ENCODE results near the gene INPP4A. TPM values are rescaled to one million over a fixed set of nuclear protein-coding genes. Genes with fewer than 3 reads are reported as not detected.

The INPP4A gene
- total RNA-seq, 1 donor from 2014 or later, result 32.7 TPM

DNA sequence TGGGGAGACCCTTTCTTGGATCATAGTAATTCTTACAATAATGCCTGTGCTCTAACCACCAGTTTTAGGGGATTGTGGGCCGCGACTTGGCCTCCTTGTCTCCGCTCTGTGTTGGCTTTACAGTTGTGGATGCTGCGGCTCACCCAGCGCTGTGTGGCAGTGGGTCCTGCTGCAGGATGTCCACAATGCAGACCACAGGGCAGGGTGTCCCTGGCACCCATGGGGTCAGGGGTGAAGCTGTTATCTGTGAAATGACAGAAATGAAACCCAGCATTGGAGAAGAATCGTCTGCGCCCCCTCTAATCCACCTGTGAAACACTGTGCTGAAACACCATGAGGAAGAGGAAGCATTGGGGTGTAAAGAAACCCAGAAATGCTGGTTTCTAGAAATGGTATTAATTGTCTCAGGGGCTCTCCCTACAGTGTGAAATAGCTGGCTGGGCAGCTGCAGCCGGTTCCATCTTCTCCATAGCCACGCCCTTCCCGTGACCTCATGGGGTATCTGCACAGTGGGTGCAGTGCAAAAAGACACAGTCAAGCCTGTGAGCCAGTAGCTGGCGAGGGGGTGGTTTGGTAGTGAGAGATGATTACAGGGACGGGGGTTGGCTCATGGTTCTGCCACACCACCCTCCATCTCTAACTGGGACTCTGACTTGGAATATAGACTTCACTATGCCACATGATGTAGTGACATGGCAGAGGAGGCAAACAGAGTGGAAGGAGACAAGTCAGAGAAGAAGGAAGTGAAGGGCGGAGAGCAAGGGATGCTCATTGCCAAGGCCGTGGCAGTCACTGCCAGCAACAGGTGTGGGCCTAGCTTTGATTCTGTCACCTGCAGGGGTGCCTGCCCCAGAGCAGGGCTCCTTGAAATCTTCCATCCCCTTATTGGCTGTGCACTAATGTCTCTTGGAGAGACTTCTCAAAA is 16.2 kb downstream of the INPP4A start:
- DNase-seq (ENCODE audit: low spot score), result no peak

DNA sequence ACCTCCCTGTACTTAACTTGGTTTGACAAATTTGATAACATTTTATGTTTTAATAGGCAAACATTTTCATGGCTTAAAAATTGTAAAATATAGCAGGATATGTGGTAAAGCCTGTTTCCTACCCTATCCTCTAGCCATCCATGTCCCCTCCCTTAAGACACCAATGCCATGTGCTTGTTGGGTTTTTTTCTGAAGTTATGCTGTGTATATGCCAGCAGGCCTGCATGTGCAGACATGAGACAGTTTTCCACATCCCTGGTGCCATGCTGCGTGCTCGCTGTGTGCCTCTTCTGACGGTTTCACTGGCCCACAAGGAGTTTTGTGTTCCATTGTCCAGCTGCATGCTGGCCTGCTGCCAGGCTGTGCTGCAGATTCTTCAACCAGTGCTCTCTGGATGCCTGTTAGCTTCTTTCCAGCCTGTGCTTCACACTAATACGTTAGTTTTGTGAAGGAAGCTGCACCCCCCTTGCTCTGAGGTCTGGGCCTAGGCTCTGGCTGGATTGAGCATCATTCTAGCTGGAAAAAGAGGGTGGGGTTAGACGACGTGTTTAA is 16.9 kb downstream of the INPP4A start:
- no peak for DNase-seq (ENCODE audit: low spot score)

DNA sequence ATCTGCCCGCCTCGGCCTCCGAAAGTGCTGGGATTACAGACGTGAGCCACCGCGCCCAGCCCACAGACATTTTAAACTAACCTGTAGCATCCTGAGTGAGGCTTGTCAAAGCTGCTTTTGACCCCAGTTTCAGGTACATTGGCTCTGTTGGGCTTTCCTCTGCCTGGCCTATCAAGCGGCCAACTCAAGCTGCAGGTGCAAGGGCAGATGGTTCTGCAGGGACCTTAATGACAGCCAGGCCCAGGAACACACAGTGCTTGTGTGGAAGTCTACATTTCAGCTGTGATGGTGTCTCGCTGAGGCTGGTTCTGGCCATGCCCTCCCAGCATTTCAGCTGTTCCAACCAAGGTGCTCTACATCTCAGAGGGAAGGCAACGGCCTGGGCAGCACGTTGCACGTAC is 18.4 kb downstream of the INPP4A start:
- DNase-seq (ENCODE audit: low spot score), result no peak

DNA sequence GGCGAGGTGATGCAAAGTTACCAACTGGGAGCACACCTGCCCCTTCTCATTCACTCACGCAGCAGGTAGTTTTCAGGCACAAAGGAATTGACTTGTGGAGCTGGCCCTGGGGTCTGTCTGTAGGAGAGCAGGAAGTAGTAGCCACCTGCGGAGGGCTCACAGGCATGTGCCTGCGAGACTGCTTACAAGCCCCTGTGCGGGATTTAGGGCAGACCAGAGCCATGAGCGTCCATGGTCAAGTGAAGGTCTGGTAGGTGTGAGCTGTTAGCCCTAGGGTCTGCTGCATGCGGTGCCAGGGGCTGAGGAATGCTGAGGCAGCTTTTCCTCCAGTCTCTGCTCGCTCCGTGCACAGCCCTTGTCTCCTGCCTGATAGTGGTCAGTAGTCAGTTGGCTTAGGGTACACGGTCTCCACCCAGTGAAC is 18.9 kb downstream of the INPP4A start:
- no peak for DNase-seq (ENCODE audit: low spot score)

DNA sequence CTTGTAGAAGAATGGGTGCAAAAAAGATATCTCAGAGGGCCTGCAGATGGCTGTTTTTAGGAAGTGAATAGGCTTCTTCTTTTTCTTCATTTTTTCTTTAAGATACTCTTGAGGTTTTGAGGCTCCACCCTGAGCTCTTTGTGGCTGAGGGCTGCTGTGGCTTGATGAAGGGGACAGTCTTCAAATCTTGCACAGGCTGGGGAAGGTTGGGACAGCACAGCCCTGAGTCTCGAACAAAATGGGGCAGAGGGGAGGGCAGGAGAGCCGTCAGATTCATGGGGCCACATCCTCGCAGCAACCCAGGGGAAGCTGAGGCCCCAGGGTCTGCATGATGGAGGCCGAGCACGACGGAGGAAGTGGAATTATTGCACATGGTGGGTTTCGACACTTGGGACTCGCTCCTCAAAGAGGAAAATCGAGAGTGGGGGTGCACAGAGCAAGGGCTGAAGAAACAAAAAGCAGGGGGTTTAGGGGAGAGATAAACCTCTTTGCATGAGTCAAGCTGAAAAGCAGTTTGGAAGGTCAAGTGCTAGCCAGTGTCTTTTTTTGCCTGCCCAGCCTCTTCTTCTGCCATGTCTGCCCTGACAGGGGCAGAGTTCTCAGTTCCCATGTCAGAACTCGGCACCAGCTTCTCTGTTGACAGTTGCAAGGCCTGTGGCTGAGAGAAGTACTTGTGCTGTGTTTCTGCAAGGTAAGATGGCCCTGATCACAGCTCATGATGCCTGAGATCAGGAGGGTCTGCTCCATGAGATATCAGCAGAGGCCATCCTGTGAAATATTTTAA is 19.5 kb downstream of the INPP4A start:
- no peak for DNase-seq (ENCODE audit: low spot score)

DNA sequence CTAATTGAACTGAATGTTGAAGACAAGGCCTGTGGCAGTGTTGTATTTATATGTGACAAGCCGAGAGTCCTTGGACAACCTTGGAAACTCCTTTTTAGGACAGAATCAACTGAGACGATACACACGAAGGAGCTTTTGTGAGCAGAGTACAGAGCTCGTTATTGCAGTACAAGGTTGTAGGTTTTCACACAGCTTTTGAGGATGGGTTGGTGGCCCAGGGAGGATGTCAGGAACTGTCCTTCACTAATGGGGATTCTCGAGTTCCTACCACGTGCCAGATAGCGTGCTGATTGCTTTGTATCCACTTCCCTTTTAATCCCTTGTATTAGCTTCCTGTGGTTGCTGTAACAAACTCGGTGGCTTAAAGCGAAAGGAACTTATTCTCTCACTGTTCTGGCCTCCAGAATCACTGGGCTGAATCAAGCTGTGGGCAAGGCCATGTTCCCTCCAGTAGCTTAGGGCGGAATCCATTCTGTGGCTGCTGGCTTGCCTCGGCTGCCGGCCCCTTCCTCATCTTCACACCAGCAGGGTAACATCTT is 20.2 kb downstream of the INPP4A start:
- no peak for DNase-seq (ENCODE audit: low spot score)

DNA sequence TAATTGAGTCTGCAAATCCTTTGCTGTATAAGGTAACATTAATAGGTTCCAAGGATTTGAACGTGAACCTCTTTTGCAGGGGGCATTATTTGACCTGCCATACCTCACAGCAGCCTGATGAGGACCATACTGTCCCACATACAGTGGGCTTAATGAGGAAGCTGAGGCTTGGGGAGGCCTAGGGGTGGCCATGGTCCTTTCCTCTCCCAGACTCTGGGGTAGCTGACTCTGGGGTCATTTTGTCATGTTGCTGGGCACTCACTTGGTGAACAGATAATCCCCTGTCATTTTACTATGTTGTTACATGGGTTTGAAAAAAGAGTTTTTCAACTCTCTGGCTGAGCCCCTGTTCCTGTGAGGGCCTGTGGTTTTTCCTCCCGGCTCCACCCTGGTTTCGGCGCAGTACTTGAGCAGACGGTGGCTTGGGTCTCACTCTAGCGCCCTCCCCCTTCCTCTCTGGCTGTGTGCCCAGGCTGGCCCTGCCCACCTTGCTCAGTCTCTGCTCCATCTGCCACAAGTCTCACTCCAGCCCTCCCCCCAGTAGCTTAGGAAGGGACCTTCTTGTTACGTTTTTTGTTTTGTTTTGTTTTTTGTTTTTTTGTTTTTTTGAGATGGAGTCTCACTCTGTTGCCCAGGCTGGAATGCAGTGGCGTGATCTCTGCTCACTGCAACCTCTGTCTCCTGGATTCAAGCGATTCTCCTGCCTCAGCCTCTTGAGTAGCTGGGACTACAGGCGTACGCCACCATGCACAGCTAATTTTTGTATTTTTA is 21.0 kb downstream of the INPP4A start:
- peak; percentile 52 for DNase-seq (ENCODE audit: low spot score)

DNA sequence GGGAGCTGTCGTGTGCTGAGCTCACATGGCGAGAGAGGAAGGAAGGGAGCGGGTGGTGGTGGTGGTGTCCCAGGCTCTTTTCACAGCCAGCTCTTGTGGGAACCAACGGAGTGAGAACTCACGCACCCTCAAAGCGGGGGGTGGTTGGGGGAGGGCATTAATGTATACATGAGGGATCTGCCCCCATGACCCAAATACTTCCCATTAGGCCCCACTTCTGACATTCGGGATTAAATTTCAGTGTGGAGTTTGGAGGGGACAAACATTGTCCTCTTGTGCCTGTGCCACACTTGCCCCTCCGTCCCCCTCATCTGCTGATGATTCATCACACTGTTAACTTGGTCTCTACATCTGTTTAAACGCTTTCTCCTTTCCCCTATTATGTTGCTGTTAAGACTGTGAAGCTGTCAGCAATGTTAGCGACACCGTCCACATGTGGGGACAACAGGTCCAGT is 22.5 kb downstream of the INPP4A start:
- DNase-seq (ENCODE audit: low spot score), result no peak

DNA sequence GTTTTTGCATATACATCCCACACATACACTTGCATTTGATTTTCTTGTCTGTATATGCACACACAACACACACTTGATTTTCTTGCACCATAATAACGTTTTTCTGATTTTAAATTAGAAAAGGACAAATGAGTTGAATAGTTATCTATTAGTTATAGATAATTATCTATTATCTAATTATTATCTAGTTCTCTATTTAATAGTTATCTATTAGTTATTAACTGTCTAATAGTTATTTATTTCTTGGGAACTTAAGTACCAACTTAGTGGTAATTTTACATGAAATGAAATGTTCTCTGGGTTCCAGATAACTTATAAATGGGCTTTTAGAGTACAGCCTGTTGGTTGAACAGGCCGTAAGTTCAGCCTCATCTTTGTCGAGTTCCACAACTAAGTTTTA is 23.0 kb downstream of the INPP4A start:
- no peak for DNase-seq (ENCODE audit: low spot score)

DNA sequence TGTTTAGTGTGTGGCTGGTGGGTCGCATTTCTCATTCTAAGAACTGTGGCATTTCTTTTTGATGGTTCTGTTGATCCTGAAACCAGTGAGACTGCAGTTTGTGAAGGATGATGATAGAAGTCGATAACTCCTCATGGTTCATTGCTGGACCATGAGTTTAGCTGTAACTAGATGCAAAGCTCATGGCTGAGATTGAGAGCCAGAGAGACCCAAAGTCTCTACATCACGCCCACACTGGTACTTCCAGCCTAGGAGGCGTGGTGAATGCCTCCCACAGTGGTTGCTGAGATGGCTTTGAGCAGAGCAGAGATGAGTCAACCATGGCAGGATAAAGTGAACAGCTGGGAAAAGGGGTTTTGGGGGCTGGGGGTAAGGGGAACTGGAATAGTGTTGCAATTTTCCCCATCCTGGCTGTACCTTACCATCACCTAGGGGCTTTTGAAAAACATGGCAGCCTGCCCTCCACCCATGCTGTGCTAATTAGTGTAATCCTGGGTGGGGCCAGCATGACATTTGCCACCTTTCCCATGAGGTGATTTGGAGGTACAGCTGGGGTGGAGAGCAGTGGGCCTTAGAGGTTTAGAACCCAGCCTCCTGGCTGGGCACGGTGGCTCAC is 24.1 kb downstream of the INPP4A start:
- DNase-seq (ENCODE audit: low spot score), result no peak

DNA sequence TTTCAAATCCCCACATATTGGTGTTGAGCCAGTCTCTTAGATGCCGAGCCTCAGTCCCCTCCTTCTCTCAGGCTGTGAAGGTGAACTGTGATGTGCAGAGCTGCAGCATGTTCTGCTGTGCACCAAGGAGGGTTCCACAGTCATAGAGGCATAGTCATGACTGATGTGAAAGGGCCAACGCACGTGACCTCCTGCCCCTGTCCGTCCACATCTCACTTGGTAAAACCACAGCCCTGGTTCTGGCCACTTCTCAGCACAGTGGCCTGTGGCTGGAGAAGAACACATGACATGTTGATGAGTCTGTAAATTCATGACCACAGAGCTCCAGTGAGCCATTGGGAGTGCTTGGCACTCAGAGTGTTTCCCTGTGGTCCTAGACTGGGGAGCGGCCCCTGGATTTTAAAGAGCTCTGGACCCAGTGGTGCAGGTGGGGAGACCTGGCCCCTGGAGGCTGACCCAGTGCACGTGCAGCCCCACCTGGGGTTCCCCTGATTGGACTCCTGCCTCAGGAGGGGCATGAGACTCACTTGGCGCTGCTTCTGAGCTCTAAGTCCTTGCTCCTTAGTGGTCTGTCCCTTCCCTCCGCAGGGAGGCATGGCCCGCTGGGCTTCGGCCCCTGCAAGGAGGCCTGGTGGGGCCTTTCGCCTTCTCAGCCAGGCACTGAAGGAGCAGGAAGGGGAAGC is 25.3 kb downstream of the INPP4A start:
- DNase-seq (ENCODE audit: low spot score), result no peak

DNA sequence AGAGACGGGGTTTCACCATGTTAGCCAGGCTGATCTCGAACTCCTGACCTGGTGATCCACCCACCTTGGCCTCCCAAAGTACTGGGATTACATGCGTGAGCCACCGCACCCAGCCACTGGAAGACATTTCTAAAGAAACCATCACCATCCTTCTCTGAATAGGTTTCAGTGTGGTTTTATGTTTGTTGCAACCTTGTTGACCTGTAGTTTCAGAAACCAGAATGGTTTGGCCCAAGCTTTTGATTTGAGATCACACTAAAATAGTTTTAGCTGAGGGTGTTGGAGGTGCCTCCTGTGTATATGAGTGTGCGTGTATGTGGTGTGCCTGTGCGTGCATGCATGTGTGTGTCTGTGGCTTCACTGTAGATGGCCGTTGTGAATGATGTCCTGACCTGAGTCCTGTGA is 26.2 kb downstream of the INPP4A start:
- no peak for DNase-seq (ENCODE audit: low spot score)

DNA sequence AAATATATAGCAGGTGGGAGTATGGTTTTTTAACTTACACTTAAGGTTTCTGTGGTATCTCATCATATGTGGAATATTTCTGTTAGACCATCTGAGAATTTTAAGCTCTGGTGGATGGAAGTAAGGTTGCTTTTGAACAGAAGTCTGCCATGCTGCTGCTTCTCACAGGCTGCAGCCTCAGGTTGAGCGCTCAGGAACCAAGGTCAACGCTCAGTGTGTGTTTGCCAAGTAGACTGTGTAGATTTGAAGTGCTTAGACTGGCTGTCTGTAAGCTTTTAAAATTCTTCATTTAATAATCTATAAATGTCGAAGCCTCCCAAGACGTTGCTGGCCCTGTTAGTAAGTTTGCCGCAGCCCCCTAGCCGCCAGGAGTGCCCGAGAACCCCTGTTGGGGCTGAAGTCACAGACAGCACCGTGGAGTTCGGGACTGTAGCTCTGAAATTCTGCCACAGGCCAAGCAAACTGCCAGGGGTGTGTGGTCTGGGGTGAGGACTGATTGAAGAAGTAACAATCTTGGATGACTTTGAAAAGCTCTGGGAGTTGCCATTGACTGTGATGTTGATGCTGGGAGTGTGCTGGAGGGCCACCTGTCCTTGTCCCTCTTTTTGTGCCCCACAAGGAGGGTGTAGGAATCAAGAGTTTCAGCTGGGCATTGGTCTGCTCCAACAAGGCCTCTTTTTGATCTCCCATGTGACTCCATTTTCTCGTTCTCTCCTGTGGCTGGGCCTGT is 26.9 kb downstream of the INPP4A start:
- DNase-seq (ENCODE audit: low spot score), result no peak

DNA sequence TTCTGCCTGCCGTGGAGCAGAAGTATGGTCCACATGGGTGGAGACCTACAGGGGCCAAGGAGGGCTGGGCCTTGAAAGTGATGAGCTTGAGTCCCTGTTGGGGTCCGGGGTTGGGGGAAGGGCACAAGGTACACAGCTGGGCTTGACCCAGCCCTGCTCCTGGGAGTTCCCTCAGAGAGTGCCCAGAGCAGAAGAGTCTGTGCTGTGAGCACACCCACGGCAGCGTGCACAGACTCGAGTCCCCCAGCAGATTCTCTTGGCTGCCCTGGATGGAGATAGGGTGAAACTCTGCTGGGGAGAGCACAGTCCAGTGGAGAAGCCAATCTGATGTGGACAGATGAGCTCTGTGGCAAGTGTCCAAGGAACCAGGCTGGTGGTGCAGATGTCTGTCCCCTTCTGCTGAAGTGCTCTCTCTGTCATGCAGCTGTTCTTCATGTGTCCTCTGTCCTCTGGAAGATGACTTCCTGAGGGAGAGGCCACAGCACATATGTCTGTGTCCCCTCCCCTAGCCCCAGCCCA is 27.5 kb downstream of the INPP4A start:
- no peak for DNase-seq (ENCODE audit: low spot score)

DNA sequence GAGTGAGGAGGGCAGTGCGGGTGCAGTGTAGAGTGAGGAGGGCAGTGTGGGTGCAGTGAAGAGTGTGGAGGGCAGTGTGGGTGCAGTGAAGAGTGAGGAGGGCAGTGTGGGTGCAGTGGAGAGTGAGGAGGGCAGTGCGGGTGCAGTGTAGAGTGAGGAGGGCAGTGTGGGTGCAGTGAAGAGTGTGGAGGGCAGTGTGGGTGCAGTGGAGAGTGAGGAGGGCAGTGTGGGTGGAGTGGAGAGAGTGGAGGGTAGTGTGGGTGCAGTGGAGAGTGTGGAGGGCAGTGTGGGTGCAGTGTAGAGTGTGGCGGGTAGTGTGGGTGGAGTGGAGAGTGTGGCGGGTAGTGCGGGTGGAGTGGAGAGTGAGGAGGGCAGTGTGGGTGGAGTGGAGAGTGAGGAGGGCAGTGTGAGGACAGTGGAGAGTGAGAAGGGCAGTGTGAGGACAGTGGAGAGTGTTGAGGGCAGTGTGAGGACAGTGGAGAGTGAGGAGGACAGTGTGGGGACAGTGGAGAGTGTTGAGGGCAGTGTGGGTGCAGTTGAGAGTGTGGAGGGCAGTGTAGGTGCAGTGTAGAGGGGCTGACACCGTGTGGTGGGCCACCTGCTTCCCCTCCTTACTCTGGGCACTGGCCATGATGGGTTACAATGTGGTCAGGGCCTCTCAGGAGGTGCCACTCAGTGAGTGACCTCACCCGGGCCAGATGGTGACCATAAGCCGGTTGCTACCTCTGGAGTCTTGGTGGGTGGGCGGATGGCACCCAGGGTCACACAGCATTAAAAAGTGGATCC is 28.5 kb downstream of the INPP4A start:
- no peak for DNase-seq (ENCODE audit: low spot score)

DNA sequence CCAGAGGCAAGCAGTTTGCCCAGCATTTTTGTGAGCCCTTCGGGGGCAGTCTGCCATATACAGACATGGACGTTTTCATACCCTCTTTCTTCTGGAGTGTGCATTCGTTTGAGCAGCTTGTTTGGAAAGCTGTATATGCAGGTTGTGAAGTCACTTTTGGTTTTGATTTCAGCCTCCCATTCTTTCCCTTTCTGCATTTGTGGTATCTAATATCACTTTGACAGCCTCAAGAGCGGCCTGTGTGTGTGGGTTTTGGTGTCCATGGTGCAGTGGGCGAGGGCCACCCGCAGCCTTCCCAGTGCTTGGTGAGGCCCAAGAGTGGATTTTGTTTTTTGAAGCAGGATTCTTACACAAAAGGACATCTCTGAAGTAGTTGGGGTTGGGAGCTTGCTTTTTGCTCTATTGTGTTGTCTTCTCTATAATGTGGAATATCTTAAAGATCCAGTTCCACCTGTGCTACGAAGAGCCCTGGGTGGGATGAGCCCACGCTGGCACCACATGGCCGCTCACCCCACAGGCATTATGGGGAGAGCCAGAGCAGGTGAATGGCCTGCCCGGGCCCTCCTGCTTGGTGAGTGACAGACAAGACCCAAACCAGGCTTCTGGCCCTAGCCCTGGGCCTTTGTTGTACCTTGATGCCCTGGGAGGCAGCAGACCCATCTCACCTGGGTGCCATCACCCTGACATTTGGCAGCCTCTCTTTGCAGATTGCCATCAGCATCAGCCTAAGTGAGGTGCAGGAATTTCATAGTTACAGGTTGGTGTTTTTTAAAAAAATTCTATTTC is 29.5 kb downstream of the INPP4A start:
- DNase-seq (ENCODE audit: low spot score), result no peak

DNA sequence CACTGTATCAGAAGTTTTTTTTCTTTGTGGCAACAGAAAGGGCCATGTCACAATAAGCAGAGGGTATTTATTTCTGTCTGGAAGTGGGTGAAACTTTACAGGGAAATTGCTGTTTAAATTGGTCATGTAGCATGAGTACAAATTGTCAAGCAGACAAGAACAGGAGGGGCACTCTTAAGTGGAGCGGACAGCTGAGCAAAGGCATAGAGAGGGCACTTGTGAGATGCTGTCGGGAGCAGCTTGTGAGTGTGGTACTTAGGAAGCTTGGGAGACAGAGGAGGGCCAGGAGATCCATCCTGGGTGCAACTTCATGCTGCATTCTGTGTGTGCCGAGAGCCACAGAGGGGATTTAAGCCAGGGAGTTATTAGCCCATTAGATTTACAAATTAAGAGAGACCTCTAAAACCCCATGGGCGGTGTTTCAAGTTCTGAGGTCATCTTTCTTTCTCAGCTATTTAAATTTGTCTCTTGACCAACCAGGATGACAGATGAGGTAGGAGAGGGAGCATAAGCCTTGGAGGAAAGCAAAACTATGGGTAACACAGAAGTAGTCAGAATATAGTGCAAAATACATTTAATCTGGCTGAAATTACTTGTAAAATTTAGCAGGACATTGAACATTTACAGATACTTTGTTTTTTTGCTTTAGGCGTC is 30.4 kb downstream of the INPP4A start:
- DNase-seq (ENCODE audit: low spot score), result no peak
